HG02852 (cell line): Measurements from ENCODE around the gene SP9.

Experiments used
- ATAC-seq: cut with Tn5 transposase; IDR thresholded peaks from one replicate; pipeline ENCODE4 v1.9.1; 2021; ENCODE audit warnings: mild to moderate bottlenecking, moderate library complexity; ENCODE audit not compliant: unreplicated experiment

SP9 gene

DNA sequence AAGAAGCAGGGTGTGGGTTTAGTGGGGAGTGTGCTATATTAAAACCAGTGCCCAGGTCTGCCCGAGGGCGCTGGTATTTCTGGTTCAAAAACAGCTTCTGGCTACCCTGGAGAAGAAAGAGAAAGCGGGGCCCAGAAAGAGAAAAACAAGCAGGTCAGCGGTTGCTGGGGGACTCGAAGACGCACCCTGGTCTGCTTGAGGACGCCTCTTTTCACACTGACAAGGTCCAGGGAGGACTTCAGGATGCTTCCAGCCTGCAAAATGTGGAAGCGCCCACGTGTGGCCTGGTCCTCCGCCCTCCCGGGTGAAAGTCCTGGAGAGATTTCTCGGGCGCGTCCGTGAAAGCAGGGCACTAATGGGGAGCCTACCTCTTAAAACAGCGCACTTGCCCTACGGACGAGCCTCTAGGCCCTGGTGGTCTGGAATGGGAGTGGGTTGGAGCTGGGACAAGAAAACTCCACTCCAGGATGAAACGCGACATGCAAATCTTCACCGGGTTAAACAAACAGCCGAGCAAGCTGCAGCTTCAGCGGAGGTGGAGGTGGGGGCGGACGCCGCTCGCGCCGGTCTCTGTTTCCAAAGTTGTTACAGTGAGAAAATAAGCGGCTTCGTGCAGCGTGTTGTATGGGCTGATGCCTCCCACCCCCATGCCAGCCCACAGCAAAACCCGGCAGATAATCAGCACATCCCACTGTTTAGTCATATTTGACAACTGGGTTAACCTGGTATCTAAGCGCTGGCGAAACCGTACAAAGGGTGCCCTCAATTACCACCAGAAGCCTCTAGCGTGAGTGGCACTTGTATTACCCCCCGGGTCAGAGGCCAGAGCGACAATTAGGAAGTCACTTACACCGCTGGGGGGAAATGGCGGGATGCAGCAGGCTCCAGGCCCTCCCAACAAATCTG is 1.1 kb upstream of the SP9 start:
- no peak for ATAC-seq

DNA sequence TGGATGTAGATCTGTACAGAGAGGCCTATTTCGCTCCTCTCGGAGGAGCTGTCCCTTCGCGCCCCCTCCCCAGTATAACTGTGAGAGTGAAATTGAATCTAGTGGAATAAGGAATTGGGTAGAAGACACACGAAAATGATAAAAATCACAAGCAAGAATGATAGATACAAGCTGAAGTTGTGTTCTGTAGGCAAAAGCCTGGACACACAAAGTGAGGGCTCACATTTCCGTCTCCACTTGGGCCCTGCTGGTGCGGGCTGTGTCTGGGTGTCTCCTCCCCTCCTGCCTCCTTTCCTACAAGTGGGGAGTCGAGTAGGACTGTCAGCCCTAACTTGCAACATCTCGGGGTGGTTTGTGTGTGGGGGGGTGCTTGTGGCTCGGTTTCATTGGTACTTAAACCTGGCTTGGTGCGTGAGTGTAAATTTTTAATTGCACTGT is 457 bp upstream of the SP9 start:
- ATAC-seq = no peak

DNA sequence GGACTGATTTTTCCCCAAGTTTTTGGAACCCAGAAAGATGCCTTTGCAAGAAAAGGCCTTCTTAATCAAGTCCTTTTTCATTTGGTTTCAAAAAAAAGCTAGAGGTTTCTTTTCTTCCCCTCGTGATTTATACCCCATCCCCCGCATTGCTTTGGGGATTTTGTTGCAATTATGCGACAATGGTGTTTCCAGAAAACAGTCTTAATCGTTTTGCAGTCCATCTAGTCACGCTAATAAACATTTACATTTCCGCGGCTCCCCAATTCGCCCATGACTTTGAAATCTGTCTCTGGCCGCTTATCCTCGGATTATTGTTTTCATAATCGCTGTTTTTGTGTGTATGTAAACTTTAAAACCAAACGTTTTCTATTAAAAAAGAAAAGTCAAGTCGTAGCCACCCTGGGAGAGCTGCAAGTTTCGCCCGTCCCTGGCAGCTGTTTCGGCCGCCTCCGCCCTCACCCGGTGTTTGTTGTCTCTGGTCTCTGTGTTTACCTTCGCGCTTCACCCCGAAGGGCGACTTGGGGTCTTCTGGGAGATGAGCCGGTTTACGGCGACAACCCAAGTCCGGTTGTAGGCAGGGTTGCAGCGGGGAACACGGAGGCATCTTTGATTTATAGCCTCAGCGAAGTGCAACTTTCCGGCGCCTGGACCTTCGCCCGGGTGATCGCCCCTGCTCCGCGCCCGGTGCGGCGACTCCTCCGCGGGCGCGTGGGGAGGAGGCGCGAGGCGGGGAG is 667 bp downstream of the SP9 start:
- ATAC-seq = no peak

DNA sequence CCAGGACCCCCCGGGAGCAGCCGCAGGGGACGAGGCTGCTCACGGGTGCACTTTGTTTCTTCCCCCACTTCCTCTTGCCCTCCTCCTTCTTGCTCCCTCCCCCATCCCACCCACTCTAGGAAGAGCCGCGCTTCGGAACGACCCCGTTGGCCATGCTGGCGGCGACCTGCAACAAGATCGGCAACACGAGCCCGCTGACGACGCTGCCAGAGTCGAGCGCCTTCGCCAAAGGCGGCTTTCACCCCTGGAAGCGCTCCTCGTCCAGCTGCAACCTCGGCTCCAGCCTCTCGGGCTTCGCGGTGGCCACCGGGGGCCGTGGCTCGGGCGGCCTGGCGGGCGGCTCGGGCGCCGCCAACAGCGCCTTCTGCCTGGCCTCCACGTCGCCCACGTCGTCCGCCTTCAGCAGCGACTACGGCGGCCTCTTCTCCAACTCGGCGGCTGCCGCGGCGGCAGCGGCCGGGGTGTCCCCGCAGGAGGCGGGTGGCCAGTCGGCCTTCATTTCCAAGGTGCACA is 1.3 kb downstream of the SP9 start:
- no peak for ATAC-seq

DNA sequence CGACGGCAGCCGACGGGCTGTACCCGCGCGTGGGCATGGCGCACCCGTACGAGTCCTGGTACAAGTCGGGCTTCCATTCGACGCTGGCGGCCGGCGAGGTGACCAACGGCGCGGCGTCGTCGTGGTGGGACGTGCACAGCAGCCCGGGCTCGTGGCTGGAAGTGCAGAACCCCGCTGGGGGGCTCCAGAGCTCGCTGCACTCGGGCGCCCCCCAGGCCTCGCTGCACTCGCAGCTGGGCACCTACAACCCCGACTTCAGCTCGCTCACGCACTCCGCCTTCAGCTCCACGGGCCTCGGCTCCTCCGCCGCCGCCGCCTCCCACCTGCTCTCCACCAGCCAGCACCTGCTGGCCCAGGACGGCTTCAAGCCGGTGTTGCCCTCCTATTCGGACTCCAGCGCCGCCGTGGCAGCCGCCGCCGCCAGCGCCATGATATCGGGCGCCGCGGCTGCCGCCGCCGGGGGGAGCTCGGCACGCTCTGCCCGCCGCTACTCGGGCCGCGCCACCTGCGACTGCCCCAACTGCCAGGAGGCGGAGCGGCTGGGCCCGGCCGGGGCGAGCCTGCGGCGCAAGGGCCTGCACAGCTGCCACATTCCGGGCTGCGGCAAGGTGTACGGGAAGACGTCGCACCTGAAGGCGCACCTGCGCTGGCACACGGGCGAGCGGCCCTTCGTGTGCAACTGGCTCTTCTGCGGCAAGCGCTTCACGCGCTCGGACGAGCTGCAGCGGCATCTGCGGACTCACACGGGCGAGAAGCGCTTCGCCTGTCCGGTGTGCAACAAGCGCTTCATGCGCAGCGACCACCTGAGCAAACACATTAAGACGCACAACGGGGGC is 2.0 kb downstream of the SP9 start:
- peak; percentile 38 for ATAC-seq

DNA sequence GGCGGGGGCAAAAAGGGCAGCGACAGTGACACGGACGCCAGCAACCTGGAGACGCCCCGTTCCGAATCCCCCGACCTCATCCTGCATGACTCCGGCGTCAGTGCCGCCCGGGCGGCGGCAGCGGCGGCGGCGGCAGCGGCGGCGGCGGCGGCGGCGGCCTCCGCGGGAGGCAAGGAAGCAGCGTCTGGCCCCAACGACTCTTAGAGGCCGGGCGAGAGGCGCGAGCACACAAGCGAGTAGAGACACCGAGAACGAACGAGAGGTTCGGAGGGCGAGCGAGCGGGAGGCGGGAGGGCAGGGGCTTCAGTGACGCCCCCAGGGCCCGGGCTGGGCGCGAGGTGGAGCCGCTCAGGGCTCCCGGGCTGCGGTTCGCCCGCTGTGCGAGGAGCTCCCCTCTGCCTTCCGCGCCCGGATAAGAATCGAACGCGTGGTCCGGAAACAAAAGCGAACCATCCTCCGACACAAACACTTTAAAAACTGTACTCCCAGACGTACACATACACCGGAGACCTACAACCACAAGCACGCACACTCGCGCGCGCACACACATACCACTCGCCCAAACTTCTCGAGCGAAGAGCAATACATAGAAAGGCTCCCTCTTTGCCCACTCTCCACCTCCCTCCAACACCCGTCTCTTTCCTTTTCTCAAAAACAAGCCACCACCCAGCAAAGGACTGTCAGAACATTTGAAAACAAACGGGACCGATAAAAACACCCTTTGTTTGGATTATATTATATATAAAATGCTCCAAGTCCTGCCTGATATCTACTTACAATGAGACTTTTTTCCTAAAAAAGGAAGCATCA is 2.8 kb downstream of the SP9 start:
- peak; percentile 8 for ATAC-seq

DNA sequence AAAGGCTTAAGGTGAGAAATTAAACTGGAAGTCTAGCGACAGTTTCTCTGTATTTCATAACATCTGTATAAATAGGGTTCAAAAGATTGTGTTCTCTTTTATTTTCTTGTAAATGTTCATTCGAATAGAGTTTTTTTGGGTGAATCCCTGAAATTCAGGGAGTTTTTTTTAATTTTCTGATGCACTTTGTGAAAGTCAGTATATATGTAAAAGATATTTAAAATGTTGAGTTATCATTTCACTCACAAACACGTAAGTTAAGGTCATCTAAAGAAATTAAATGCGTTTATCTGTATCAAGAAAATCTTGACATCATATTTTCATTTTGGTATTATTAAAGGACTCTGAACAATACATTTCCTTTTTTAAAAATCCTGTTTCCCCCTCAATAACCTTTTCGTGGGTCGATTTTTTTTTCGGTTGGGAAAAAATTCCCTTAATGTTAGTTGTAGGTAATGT is 3.4 kb downstream of the SP9 start:
- no peak for ATAC-seq

DNA sequence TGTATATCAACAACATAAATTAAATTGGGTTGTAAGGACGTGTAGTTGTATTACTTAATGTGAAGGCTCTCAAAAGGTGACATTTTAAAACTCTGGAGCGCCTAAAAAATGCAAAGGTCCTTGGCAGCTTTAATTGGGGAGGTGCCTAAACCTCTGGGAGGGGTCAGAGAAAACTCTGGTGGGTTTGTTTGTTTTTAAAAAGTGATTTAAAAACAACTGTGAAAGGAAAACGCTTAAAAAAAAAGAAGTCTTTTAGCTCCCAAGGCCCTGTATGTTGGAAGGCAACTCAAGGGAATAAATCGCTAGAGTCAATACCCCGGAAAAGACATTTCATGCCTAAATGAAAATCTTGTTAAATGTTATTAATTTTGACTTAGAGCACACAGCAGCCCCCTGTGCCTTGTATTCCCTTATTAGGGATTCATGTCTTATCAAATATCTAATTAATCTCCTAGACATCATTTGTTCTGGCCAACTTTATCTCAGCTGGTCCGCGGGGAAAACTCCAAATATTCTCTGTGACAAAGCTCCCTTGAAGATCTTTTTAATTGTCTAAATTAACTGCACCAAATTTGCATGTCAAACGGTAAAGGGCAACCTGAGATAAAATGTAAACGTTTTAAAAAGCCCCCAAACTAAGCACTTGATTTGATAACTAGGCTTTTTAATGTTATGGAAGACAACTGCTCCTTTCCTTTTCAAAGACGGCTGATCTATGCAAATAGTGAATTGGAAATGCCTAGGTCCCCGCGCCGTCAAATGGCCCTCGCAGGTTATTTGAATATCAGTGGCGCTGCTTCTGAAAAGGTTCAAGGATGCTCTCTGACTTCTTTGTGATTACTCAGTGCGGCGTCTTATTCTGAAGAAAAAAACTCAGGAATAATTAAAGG is 4.2 kb downstream of the SP9 start:
- ATAC-seq = no peak

DNA sequence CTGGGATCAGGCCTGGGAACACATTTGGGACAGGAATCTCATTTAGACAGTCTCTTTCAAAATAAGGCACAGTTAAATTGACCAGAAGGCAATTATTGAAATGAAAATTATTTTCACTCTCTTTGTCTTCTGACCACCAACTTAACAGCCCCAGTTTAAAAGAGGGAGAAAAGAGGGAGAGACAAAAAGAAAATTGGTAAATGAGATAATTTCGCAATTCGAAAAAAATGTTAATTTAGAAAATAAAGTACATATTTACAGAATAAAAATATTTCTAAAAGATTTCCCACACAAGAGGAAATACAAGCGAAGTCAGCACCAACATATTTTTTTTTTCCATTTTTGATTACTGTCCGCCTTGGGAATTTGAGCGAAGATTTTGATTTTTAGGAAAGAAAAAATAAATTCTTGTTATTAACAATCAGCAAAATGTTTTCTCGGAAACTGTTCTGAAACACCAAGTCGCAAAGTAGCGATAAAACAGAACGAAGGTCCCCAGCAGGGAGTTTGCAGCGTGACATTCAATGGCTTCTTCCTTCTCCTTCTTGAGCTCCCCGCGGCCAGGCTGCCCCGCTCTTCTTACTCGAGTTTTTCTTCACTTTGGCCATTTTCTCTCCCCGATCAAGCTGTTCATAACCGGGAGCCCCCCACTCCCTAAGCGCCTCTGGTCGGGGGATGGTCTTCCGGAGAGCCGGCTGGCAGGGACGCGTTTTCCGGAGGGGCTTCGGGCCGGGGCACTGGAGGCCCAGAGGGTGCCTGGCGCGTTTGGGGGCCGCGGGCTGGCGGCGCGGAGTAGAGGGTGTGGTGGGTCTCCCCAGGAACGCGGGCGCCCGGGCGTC is 5.0 kb downstream of the SP9 start:
- ATAC-seq = no peak

DNA sequence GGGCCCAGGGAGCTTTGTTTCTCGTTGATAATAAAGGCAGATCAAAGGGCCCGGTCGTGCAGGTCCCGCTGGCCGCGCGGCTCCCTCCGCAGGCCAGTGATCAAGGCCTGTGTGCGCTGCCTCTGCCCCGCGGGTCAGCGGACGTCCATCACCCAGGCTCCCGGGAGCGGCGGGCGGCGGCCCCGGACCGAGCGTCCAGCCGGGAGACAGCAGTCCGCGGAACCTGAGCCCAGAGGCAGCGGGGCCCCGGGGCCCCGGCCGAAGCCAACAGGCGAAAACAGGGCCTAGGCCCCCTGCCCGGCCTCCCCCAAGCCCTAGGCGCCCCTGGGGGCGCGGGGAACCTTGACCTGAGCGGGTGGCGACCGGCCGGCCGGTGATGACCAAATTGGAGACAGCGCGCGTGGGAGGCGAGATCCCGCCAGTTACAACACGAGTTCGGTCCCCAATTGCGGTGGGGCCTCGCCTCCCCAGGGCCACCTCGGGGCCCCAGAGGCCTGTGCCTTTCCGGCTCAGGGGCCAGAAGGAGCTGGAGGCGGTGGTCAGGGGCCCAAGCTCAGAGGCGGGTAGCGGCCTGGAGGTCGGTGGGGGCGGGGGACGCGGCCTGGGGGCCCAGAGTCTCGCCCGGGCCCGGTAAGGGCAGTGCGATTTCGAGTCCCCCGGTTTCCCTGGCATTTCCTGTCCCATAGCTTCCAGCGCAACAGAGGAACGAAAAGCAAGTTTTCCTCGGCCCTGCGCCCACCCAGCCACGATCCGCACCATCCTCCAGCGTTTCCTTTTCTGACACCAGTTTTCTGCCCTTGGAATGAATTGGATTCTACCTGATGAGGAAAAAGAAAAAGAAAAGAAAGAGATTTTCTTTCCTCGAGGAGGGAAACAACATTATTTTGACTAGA is 5.9 kb downstream of the SP9 start:
- no peak for ATAC-seq

DNA sequence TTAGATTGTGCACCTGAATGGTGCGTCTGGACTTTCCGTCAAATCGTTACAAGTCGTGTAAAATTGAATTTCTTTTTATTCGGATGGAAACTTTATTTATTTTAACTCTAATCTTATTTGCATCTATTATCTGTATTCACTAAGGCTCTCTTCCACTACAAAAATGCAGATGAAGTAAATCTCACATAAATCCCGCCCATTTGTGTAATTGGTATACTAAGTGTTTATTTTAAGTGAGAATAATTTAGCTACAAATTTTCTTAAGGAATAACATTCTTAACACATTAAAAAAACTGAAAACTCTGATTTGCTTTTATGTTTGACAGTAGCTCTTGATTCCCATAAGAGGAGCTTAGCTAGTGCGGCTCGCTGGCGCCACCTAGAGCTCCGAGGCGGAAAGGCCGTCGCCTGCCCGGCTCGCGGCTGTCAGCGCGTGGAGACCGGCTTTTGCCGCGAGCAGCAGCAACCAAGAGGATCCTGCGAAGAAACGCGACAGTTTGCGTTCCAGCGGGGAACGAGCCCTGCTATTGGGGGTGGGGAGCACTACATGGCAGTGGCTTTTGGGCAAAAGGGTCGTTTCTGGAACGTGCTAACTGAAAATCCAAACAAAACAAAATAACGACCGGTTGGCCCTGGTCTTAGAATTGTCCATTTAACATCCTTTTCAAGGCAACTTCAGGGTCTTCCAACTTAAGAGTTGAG is 6.7 kb downstream of the SP9 start:
- ATAC-seq = peak; percentile 55

DNA sequence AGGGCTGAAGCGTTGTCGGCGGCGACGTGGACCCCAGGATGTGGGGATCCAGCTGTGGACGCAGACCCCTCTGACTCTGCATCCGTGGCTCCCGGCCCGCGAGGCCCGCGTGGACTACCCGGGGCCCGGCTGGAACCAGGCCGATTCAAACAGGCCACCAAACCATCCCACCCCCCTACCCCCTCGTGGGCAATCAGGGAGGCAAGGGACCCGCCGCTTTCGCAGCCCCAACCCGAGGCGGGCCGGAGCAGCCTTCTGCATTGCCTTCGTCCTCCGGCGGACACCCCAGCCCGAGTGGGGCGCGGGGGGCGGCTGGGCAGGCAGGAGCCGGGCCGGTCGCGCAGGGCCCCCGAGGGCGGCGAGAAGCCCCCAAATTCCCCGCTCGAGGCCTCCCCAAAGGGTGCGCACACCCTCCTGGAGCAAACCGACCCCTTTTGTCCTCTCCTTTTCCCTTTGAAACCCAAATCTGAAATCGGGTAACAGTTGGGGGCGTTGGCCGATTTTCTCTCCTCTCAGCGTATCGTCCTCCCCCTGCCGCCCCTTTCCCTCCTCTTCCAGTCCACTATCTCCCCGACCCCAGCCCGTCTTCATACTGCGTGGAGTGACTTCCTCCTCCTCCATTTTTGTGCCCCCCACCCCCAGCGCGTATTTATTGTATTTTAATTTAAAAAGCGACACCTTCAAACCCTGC is 7.4 kb downstream of the SP9 start:
- ATAC-seq = no peak

DNA sequence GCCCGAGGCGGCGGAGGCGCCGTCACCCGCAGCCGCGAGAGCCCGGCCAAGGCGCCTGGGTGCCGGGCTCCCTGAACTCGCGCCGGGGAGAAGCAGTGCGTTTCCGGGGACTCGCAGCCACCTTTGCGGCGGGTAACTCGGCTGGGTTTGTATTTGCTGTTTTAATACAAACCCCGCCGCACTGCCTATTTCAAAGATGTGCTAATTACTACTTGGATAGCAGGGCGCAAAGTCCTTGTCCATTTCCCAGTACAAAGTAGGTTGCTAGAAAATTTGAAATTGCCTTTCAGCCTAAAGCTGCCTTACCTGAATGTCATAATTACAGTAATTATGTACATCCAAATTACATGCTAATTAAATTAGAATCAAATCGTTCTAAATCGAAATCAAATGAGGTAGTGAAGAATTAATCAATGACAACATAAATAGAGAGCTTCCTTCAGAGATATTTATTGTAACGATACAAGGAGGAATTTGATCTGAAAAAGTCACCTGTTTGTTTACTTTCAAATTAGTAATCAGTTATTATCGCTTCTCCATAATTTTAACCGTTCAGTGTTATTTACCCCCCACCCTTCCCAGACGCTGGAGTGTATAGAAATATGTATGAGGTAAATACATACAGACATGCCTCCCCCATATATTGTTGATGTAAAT is 8.1 kb downstream of the SP9 start:
- no peak for ATAC-seq

DNA sequence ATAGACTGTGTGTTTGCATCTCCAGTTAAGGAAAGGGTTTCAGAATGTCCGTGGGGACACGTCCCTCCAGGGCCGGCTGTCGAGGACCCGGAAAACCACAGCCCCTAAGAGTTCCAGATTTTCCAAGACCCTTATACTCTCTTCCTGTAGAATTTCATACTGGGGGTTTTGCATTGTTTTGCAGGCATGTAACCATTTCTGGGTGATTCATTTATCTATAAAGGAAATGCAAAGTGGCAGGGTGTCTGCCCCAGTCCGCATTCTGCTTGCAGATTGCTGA is 8.5 kb downstream of the SP9 start:
- no peak for ATAC-seq

DNA sequence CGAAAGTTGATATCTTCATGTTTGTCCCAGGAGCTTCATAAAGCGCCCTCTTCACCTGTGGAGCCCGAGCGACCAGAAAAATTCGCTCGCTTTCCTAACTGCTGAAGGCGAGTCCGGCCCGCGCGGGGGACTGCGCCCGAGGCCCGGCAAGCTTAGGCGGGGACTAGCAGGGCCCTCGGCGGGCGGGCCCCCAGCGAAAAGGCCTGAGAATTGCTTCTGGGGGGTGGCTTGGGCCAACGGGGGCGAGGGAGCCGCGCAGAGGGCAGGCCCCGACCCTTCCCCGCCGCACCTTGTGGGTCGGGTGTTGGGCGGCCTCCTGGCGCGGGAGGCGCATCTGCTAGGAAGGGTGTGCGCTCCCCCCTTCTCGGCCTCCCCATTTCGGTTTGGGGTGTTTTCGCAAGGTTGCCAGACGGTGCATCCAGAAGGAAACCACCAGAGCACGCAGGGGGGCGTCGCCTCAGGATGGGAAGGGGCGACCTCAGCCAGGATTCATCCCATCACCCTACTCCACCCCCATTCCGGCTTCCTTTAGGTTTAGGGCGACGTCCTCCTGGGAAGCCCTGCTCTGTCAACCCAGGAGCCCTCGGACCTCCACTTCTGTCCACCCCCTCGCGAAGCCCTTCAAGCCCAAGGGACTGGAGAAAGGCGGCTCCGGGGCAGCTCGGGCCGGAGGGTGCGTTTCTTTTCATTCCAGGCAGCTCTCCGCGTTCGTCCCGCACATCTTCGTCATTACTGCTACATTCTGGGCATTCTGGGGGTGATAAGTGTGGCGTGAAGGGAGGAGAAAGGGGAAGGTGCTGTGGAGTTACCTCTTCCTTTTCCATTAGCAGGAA is 9.1 kb downstream of the SP9 start:
- ATAC-seq = no peak
